ENCODE data around the gene SLC4A4.

SLC4A4 gene

DNA sequence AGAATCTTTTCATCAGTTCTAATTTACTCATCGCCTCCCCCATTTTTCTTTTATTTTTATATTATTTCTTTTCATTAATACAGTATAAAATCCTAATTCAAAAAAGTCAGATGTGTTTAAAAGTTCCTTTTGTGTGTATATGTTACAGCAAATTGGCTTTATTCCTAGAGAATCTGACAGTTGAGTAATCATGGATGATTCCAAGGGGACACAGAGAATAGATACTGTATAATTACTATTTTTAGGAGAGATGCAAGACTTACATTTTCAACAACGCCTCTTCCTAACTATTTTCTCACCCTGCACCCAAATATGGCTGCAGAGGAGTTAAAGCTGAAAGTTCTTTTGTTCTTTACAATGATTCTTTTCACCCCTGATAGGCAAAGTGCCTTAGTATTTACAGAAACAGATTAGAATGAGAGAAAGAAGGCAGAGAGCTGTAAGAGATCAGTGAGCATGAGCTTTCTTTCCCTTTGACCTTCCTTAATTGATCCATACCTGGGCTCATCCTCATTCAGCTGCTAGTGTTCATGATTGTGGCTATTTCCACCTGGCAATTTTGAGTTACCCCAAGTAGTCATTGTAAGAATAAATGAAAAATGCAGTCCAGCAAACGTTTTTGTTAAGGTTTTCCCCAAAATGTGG, 210.8 kb downstream of the SLC4A4 start:
- Histone ChIP-seq H3K36me3 (ENCODE audit: control insufficient read depth, insufficient read depth, low read length) (no peaks in the 10 kb centered on the region), H3K9me3 (ENCODE audit: control insufficient read depth, low read length) (no peaks in the 10 kb centered on the region), H3K27ac (ENCODE audit: insufficient read depth, low read depth, low read length, poor library complexity, severe bottlenecking) (no peak overlapping the region), H3K4me1 (ENCODE audit: control insufficient read depth, insufficient read depth, low read length) (no peaks in the 10 kb centered on the region), H3K4me3 (ENCODE audit: insufficient read depth, low read depth, low read length) (no peak overlapping the region), H3K27me3 (ENCODE audit: control insufficient read depth, insufficient read depth, low read length, poor library complexity, severe bottlenecking) (no peaks in the 10 kb centered on the region)
- 43 to 45% methylated on average over 1 of the region's 3 CpGs for WGBS, 2 experiments

DNA sequence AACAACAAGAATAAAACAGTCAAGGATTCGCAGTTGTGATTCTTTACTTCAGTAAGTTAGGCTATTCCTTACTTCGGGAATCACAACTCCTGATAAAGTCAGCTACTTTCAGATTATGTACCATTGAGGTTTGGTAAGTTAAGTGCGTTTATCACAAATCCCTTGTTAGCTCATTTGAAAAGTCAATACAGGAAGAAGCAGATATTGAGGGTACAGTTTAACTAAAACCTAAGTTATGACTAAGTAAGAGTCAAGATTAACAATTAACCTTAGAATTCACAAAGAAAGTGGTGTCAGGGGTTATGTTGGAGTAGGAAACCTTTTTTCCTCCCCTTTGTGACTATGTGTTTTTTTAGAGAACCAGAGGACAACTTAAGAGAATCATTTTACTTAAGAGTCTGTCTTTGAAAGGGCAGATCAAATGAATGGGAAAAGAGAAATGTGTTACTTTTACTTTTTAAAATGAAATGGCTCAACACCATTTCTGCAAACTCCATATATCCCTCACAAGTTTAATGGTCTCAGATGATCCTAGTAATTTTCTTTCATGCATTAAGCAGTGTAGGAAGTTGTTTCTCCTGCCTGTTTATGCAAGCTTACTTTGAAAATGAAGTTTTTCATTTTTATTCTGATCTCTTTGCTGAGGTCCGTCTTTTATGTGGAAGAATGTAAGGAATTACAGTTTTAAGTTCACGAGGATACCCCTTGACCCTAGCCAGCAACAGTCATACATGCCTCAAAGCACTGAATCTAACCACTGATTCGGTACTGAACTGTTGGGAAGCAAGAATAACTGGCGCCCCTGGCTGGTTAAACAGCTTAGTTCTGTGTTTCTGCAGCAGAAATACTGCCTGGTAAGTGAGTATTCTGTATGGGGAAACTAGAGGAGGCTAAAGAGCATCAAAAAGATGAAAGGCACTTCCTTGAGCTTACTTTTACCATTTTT, 211.7 kb downstream of the SLC4A4 start:
- WGBS, 2 experiments, result 69 to 75% methylated on average over 6 to 7 of the region's 7 CpGs
- Histone ChIP-seq H3K9me3 (ENCODE audit: control insufficient read depth, low read length) (no peaks in the 10 kb centered on the region), H3K27ac (ENCODE audit: insufficient read depth, low read depth, low read length, poor library complexity, severe bottlenecking) (no peak overlapping the region), H3K4me1 (ENCODE audit: control insufficient read depth, insufficient read depth, low read length) (no peaks in the 10 kb centered on the region), H3K4me3 (ENCODE audit: insufficient read depth, low read depth, low read length) (no peak overlapping the region), H3K36me3 (ENCODE audit: control insufficient read depth, insufficient read depth, low read length) (no peaks in the 10 kb centered on the region), H3K27me3 (ENCODE audit: control insufficient read depth, insufficient read depth, low read length, poor library complexity, severe bottlenecking) (no peaks in the 10 kb centered on the region)

DNA sequence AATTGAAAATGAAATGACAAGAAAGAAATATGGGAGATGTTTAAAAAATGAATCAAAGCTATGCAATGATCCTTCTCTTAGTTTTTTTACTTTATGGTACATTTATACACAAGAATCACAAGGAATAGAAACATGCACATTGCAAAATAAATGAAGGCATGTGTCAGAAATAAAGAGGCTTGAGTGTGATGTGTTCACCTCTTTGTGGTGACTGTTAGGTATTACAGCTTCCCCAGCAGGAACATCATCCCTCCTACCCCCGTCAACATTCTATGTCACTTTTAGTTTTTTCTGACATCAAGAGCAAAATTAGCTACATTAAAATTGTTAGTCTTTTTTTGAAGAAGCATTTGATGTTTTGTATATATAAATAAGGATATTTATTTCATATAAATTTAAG, 214.8 kb downstream of the SLC4A4 start:
- no peaks in the 10 kb centered on the region for H3K4me1 ChIP-seq (ENCODE audit: control insufficient read depth, insufficient read depth, low read length)
- H3K27me3 ChIP-seq (ENCODE audit: control insufficient read depth, insufficient read depth, low read length, poor library complexity, severe bottlenecking), result no peaks in the 10 kb centered on the region
- no peak overlapping the region for H3K27ac ChIP-seq (ENCODE audit: insufficient read depth, low read depth, low read length, poor library complexity, severe bottlenecking)
- no CpG with 5 or more reads among the region's 1 CpG for WGBS, 2 experiments
- H3K36me3 ChIP-seq (ENCODE audit: control insufficient read depth, insufficient read depth, low read length), result no peaks in the 10 kb centered on the region
- no peak overlapping the region for H3K4me3 ChIP-seq (ENCODE audit: insufficient read depth, low read depth, low read length)
- H3K9me3 ChIP-seq (ENCODE audit: control insufficient read depth, low read length), result no peaks in the 10 kb centered on the region

DNA sequence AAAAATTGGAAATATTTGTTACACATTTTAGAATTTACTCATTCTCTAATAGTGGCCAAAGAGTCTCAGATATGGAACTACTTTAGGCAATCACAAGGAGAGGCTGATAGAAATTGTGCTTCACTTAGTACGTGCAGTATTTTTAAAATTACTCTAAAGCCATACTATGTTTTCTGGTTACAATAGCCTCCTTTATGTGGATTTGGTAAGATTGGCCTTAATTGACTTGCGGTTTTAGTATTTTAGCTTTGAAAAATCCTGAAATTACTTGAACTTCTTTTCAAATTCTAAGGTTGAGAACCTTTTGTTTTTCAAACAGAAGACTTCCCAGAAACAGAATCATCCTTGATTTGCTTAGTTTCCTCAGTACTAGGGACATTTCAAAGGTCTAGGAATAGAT, 215.2 kb downstream of the SLC4A4 start:
- Histone ChIP-seq H3K27ac (ENCODE audit: insufficient read depth, low read depth, low read length, poor library complexity, severe bottlenecking) (no peak overlapping the region), H3K4me1 (ENCODE audit: control insufficient read depth, insufficient read depth, low read length) (no peaks in the 10 kb centered on the region), H3K9me3 (ENCODE audit: control insufficient read depth, low read length) (no peaks in the 10 kb centered on the region), H3K4me3 (ENCODE audit: insufficient read depth, low read depth, low read length) (no peak overlapping the region), H3K36me3 (ENCODE audit: control insufficient read depth, insufficient read depth, low read length) (no peaks in the 10 kb centered on the region), H3K27me3 (ENCODE audit: control insufficient read depth, insufficient read depth, low read length, poor library complexity, severe bottlenecking) (no peaks in the 10 kb centered on the region)
- WGBS, 2 experiments, result 83 to 94% methylated on average over 1 to 2 of the region's 2 CpGs

DNA sequence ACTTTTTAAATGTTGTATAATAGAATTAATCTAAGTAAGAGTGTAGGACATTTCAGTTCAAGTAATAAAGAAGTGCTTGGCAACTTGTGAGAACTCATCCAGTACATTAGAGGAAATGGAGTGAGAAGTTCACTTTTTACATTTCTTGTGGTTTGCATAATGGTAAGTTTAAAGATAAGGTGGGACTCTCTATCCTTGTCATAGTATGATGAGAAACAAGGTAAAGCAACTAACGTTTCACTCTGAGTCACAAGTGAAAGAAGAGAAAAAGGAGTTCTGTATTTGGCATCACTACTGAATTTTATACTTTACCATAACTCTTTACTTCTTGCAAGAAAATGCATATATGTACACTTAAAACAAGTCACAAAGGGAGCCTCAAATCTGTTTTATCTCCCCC, 219.4 kb downstream of the SLC4A4 start:
- no peaks in the 10 kb centered on the region for H3K4me1 ChIP-seq (ENCODE audit: control insufficient read depth, insufficient read depth, low read length)
- no peak overlapping the region for H3K4me3 ChIP-seq (ENCODE audit: insufficient read depth, low read depth, low read length)
- no peaks in the 10 kb centered on the region for H3K27me3 ChIP-seq (ENCODE audit: control insufficient read depth, insufficient read depth, low read length, poor library complexity, severe bottlenecking)
- no peak overlapping the region for H3K27ac ChIP-seq (ENCODE audit: insufficient read depth, low read depth, low read length, poor library complexity, severe bottlenecking)
- WGBS, 2 experiments, result 100% methylated on average over 1 of the region's 1 CpG; no CpG with 5 or more reads in 1 of the 2 experiments
- H3K36me3 ChIP-seq (ENCODE audit: control insufficient read depth, insufficient read depth, low read length), result no peaks in the 10 kb centered on the region
- H3K9me3 ChIP-seq (ENCODE audit: control insufficient read depth, low read length), result no peaks in the 10 kb centered on the region

DNA sequence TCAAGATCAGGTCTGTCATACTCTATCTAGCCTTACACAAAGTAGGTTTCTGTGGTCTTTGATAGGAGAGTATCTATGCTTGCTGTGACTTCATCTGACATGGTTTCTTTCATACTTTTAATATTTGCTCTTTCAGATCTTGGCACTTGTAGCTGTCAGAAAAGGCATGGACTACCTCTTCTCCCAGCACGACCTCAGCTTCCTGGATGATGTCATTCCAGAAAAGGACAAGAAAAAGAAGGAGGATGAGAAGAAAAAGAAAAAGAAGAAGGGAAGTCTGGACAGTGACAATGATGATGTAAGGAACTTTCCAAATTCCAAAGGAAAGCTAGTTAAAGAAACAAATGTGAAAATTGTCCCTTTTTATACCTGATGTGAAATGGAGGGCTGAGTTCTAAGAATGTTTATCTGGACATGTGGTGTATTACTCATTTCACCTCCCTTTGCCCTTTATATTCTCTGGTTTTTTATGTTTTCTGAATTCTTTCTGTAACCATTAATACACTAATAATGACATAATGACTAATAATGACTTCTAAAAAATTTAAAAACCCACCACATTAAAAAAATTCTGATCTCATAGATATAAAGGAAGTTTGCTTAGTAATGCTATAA, 221.2 kb downstream of the SLC4A4 start:
- Histone ChIP-seq H3K4me3 (ENCODE audit: insufficient read depth, low read depth, low read length) (no peak overlapping the region), H3K27ac (ENCODE audit: insufficient read depth, low read depth, low read length, poor library complexity, severe bottlenecking) (no peak overlapping the region), H3K4me1 (ENCODE audit: control insufficient read depth, insufficient read depth, low read length) (no peaks in the 10 kb centered on the region), H3K27me3 (ENCODE audit: control insufficient read depth, insufficient read depth, low read length, poor library complexity, severe bottlenecking) (no peaks in the 10 kb centered on the region), H3K36me3 (ENCODE audit: control insufficient read depth, insufficient read depth, low read length) (no peaks in the 10 kb centered on the region), H3K9me3 (ENCODE audit: control insufficient read depth, low read length) (no peaks in the 10 kb centered on the region)
- 0% methylated on average over 1 of the region's 1 CpG; no CpG with 5 or more reads in 1 of the 2 experiments for WGBS, 2 experiments

DNA sequence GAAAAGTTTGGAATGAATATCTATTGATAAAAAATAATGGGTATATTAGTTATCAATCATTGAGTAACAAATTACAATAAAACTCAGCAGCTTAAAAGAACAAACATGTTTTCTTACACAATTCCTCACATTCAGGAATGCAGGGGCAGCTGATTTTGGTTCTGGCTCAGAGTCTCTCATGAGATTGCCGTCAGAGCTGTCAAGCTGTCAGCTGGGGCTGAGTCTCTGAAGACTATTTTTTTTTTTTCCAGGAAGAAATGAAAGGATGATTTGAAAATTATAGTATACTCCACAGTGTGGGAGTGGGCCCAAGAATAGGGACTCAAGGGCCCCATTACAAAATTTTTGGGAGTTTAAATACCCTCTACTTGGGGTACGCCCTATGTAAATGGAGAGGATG, 226.0 kb downstream of the SLC4A4 start:
- Histone ChIP-seq H3K4me1 (ENCODE audit: control insufficient read depth, insufficient read depth, low read length) (no peaks in the 10 kb centered on the region), H3K27ac (ENCODE audit: insufficient read depth, low read depth, low read length, poor library complexity, severe bottlenecking) (no peak overlapping the region), H3K27me3 (ENCODE audit: control insufficient read depth, insufficient read depth, low read length, poor library complexity, severe bottlenecking) (no peaks in the 10 kb centered on the region), H3K4me3 (ENCODE audit: insufficient read depth, low read depth, low read length) (no peak overlapping the region), H3K36me3 (ENCODE audit: control insufficient read depth, insufficient read depth, low read length) (no peaks in the 10 kb centered on the region), H3K9me3 (ENCODE audit: control insufficient read depth, low read length) (no peaks in the 10 kb centered on the region)
- WGBS, 2 experiments, result 93 to 95% methylated on average over 2 of the region's 2 CpGs

DNA sequence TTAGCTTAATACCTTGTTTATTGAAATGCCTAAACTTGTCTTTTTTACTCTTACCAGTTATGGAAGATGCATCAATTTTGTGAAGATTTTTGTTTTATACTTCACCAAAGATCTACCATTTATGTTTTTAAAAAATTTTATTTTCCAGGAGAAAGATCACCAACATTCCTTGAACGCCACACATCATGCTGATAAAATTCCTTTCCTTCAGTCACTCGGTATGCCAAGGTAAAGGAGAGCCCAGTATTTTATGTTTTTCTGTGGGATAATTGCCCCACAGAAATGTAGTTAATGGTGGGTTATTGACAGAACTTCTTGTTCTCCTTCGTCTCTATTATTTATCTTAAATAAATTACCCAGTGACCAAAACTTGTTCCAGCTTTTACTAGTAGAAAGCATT, 228.0 kb downstream of the SLC4A4 start:
- no peak overlapping the region for H3K27ac ChIP-seq (ENCODE audit: insufficient read depth, low read depth, low read length, poor library complexity, severe bottlenecking)
- H3K27me3 ChIP-seq (ENCODE audit: control insufficient read depth, insufficient read depth, low read length, poor library complexity, severe bottlenecking), result no peaks in the 10 kb centered on the region
- no peak overlapping the region for H3K4me3 ChIP-seq (ENCODE audit: insufficient read depth, low read depth, low read length)
- H3K36me3 ChIP-seq (ENCODE audit: control insufficient read depth, insufficient read depth, low read length), result no peaks in the 10 kb centered on the region
- 69 to 83% methylated on average over 1 to 3 of the region's 3 CpGs for WGBS, 2 experiments
- H3K9me3 ChIP-seq (ENCODE audit: control insufficient read depth, low read length), result no peaks in the 10 kb centered on the region
- H3K4me1 ChIP-seq (ENCODE audit: control insufficient read depth, insufficient read depth, low read length), result no peaks in the 10 kb centered on the region

DNA sequence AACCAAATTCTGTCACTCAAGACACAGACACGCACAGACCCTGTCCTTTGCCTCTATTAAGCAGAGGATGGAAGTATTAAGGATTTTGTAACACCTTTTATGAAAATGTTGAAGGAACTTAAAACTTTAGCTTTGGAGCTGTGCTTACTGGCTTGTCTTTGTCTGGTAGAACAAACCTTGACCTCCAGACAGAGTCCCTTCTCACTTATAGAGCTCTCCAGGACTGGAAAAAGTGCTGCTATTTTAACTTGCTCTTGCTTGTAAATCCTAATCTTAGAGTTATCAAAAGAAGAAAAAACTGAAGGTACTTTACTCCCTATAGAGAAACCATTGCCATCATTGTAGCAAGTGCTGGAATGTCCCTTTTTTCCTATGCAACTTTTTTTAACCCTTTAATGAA, 229.3 kb downstream of the SLC4A4 start:
- WGBS, 2 experiments, result 0% methylated on average over 1 of the region's 1 CpG; no CpG with 5 or more reads in 1 of the 2 experiments
- Histone ChIP-seq H3K27ac (ENCODE audit: insufficient read depth, low read depth, low read length, poor library complexity, severe bottlenecking) (no peak overlapping the region), H3K27me3 (ENCODE audit: control insufficient read depth, insufficient read depth, low read length, poor library complexity, severe bottlenecking) (no peaks in the 10 kb centered on the region), H3K4me3 (ENCODE audit: insufficient read depth, low read depth, low read length) (no peak overlapping the region), H3K36me3 (ENCODE audit: control insufficient read depth, insufficient read depth, low read length) (no peaks in the 10 kb centered on the region), H3K4me1 (ENCODE audit: control insufficient read depth, insufficient read depth, low read length) (no peaks in the 10 kb centered on the region), H3K9me3 (ENCODE audit: control insufficient read depth, low read length) (no peaks in the 10 kb centered on the region)

DNA sequence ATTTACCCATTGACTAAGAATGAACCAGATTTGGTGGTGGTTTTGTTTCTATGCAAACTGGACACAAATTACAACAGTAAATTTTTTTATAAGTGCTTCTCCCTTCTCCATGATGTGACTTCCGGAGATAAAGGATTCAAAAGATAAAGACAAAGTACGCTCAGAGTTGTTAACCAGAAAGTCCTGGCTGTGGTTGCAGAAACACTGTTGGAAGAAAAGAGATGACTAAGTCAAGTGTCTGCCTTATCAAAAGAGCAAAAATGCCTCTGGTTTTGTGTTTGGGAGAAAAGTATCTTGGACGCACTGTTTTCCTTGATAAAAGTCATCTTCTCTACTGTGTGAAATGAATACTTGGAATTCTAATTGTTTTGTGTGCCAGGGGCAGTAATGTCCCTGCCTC, 231.7 kb downstream of the SLC4A4 start:
- WGBS, 2 experiments, result 81 to 87% methylated on average over 3 of the region's 3 CpGs
- H3K9me3 ChIP-seq (ENCODE audit: control insufficient read depth, low read length), result no peaks in the 10 kb centered on the region
- no peak overlapping the region for H3K4me3 ChIP-seq (ENCODE audit: insufficient read depth, low read depth, low read length)
- no peak overlapping the region for H3K27ac ChIP-seq (ENCODE audit: insufficient read depth, low read depth, low read length, poor library complexity, severe bottlenecking)
- H3K36me3 ChIP-seq (ENCODE audit: control insufficient read depth, insufficient read depth, low read length), result no peaks in the 10 kb centered on the region
- no peaks in the 10 kb centered on the region for H3K27me3 ChIP-seq (ENCODE audit: control insufficient read depth, insufficient read depth, low read length, poor library complexity, severe bottlenecking)
- H3K4me1 ChIP-seq (ENCODE audit: control insufficient read depth, insufficient read depth, low read length), result no peaks in the 10 kb centered on the region

All from ectodermal cell (in vitro differentiated cells).